HG03378 (cell line): ENCODE results near the gene STAG3.
"Not testable (repeated sequence)": the region's sequence is repeated elsewhere in the genome, so short reads cannot be mapped to it uniquely, and the experiment has no call there.

Experiments
- ATAC-seq: cut with Tn5 transposase; IDR thresholded peaks from one replicate; pipeline ENCODE4 v1.9.1; 2021; ENCODE audit warnings: mild to moderate bottlenecking, moderate library complexity; ENCODE audit not compliant: unreplicated experiment

The STAG3 gene

GRCh38 chr7:100177045-100178001 lies at the start of gene STAG3, which contains the start of gene GPC2:
STAG3 (plus strand) TSS chr7:100177918; CDS start chr7:100180557, 2,639 bp downstream.
GPC2 (minus strand) TSS chr7:100177381; CDS start chr7:100177199, 182 bp downstream.
- ATAC-seq, result peak; percentile 76

- no peak for ATAC-seq
Measured at GRCh38 chr7:100128637-100128963, 49.1 kb upstream of the STAG3 start.

- not testable (repeated sequence) for ATAC-seq
Measured at GRCh38 chr7:100130220-100130607, 47.5 kb upstream of the STAG3 start.

- ATAC-seq, result no peak
Measured at GRCh38 chr7:100130608-100131453, 46.9 kb upstream of the STAG3 start.

- ATAC-seq, result no peak
Measured at GRCh38 chr7:100132126-100132525, 45.6 kb upstream of the STAG3 start.

- no peak for ATAC-seq
Measured at GRCh38 chr7:100132697-100133151, 45.0 kb upstream of the STAG3 start.

- no peak for ATAC-seq
Measured at GRCh38 chr7:100137851-100138760, 39.6 kb upstream of the STAG3 start.

- no peak for ATAC-seq
Measured at GRCh38 chr7:100141555-100141949, 36.2 kb upstream of the STAG3 start.

- no peak for ATAC-seq
Measured at GRCh38 chr7:100142461-100142860, 35.3 kb upstream of the STAG3 start.

GRCh38 chr7:100146350-100146749 lies 31.4 kb upstream of the STAG3 start:
- not testable (repeated sequence) for ATAC-seq

- ATAC-seq, result no peak
Measured at GRCh38 chr7:100147278-100147677, 30.4 kb upstream of the STAG3 start.

GRCh38 chr7:100148225-100148558 lies 29.5 kb upstream of the STAG3 start:
- ATAC-seq, result no peak

GRCh38 chr7:100148559-100149328 lies 29.0 kb upstream of the STAG3 start, which contains the start of gene LAMTOR4:
LAMTOR4 (plus strand) TSS chr7:100148918; CDS start chr7:100148973, 55 bp downstream.
- ATAC-seq, result peak; percentile 98

GRCh38 chr7:100152404-100152803 lies 25.3 kb upstream of the STAG3 start:
- ATAC-seq, result no peak

GRCh38 chr7:100152937-100153666 lies 24.6 kb upstream of the STAG3 start:
- ATAC-seq, result no peak

GRCh38 chr7:100153708-100154535 lies 23.8 kb upstream of the STAG3 start:
- no peak for ATAC-seq

- ATAC-seq, result no peak
Measured at GRCh38 chr7:100154651-100155491, 22.8 kb upstream of the STAG3 start.
